Measurements from ENCODE around the gene NRG2.

DNA sequence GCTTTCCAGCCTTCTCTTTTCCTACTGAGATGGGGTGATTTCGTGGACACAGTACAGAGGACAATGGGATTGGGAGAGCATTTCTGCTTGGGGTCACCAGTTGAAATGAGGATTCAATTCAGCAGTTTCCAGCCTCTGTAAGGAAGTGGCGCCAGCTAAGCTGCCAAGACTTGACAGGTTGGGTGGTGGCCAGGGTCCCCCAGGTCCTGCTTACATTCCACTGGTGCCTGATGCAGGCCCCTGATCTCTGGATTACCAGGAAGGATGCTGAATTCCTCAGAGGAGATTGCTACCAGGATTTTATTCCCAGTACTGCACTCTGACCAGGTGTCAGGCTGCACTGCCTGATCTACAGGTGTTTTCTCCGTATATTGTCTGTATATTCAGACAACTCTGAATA, 127.8 kb downstream of the NRG2 start:
- TF ChIP-seq SIN3A (IDR thresholded peaks at IDR 0.05; ENCODE audit: borderline replicate concordance, low read depth, low read length): no peak
- no peak for TF ChIP-seq TAF1 (IDR thresholded peaks at IDR 0.05; ENCODE audit: borderline replicate concordance, low read depth, low read length)
- TF ChIP-seq, protein P1, sequence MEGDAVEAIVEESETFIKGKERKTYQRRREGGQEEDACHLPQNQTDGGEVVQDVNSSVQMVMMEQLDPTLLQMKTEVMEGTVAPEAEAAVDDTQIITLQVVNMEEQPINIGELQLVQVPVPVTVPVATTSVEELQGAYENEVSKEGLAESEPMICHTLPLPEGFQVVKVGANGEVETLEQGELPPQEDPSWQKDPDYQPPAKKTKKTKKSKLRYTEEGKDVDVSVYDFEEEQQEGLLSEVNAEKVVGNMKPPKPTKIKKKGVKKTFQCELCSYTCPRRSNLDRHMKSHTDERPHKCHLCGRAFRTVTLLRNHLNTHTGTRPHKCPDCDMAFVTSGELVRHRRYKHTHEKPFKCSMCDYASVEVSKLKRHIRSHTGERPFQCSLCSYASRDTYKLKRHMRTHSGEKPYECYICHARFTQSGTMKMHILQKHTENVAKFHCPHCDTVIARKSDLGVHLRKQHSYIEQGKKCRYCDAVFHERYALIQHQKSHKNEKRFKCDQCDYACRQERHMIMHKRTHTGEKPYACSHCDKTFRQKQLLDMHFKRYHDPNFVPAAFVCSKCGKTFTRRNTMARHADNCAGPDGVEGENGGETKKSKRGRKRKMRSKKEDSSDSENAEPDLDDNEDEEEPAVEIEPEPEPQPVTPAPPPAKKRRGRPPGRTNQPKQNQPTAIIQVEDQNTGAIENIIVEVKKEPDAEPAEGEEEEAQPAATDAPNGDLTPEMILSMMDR (IDR thresholded peaks at IDR 0.05): no peak
- TF ChIP-seq RFX5 (IDR thresholded peaks at IDR 0.05; ENCODE audit: low read length): no peak
- no peak for TF ChIP-seq SMC3 (IDR thresholded peaks at IDR 0.05; ENCODE audit: low read depth, low read length)
- no peak for TF ChIP-seq NFIC (IDR thresholded peaks at IDR 0.05; ENCODE audit: borderline replicate concordance)
- TF ChIP-seq, protein P2, sequence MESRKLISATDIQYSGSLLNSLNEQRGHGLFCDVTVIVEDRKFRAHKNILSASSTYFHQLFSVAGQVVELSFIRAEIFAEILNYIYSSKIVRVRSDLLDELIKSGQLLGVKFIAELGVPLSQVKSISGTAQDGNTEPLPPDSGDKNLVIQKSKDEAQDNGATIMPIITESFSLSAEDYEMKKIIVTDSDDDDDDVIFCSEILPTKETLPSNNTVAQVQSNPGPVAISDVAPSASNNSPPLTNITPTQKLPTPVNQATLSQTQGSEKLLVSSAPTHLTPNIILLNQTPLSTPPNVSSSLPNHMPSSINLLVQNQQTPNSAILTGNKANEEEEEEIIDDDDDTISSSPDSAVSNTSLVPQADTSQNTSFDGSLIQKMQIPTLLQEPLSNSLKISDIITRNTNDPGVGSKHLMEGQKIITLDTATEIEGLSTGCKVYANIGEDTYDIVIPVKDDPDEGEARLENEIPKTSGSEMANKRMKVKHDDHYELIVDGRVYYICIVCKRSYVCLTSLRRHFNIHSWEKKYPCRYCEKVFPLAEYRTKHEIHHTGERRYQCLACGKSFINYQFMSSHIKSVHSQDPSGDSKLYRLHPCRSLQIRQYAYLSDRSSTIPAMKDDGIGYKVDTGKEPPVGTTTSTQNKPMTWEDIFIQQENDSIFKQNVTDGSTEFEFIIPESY (IDR thresholded peaks at IDR 0.05; ENCODE audit: borderline replicate concordance, low read depth): no peak
- TF ChIP-seq FOXJ3 (CRISPR knock-in tag; IDR thresholded peaks at IDR 0.05): no peak
- TF ChIP-seq MXI1 (IDR thresholded peaks at IDR 0.05; ENCODE audit: low read depth, low read length): no peak
- no peak for TF ChIP-seq RAD21 (IDR thresholded peaks at IDR 0.05; ENCODE audit: low read length)
- no peak for TF ChIP-seq MEF2A (IDR thresholded peaks at IDR 0.05; ENCODE audit: borderline replicate concordance, low read depth)
- TF ChIP-seq, protein P3, sequence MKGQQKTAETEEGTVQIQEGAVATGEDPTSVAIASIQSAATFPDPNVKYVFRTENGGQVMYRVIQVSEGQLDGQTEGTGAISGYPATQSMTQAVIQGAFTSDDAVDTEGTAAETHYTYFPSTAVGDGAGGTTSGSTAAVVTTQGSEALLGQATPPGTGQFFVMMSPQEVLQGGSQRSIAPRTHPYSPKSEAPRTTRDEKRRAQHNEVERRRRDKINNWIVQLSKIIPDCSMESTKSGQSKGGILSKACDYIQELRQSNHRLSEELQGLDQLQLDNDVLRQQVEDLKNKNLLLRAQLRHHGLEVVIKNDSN (IDR thresholded peaks at IDR 0.05; ENCODE audit: borderline replicate concordance, low read depth): no peak
